ENCODE measurements around the gene ZNF727. TPM values are rescaled to one million over a fixed set of nuclear protein-coding genes. Genes with fewer than 3 reads are reported as not detected.
A peak's percentile ranks its signal among the peaks of the same experiment; 100 is the strongest.
"Not testable (repeated sequence)": the region's sequence is repeated elsewhere in the genome, so short reads cannot be mapped to it uniquely, and the experiment has no call there.

ZNF727 gene
- 0.53 and 2.0 TPM in 2 replicates for total RNA-seq

GRCh38 chr7:64045301-64046040 is at the start of gene ZNF727:
Gene ZNF727 (plus strand): TSS chr7:64045434. CDS start chr7:64045622, 188 bp downstream.
- H3K27me3 ChIP-seq (ENCODE audit: control insufficient read depth, insufficient read depth, low read length), result no peaks in the 10 kb centered on the region
- FAIRE-seq, result no peak
- TF ChIP-seq CTCF (IDR thresholded peaks at IDR 0.05; ENCODE audit: insufficient read depth, low read length, severe bottlenecking), result no peak
- no peak within 1 kb of the TSS for H3K4me3 ChIP-seq (ENCODE audit: low read depth, low read length)
- no peaks in the 10 kb centered on the region for H3K36me3 ChIP-seq (ENCODE audit: control insufficient read depth, insufficient read depth, low read length)
- peak; percentile 0 for DNase-seq (ENCODE audit: low read depth)

GRCh38 chr7:63998549-63998948 is 46.7 kb upstream of the ZNF727 start, which contains the start of gene ZNF722:
Gene ZNF722 (plus strand): TSS chr7:63998849. CDS start chr7:63998962, 113 bp downstream.
- H3K36me3 ChIP-seq (ENCODE audit: control insufficient read depth, insufficient read depth, low read length), result no peaks in the 10 kb centered on the region
- DNase-seq (ENCODE audit: low read depth) (no peak), FAIRE-seq (no peak)
- TF ChIP-seq CTCF (IDR thresholded peaks at IDR 0.05; ENCODE audit: insufficient read depth, low read length, severe bottlenecking), result no peak
- H3K4me3 ChIP-seq (ENCODE audit: low read depth, low read length), result no peak within 1 kb of the TSS
- no peaks in the 10 kb centered on the region for H3K27me3 ChIP-seq (ENCODE audit: control insufficient read depth, insufficient read depth, low read length)

GRCh38 chr7:64015496-64015895 is 29.7 kb upstream of the ZNF727 start:
- H3K36me3 ChIP-seq (ENCODE audit: control insufficient read depth, insufficient read depth, low read length); DNase-seq (ENCODE audit: low read depth); H3K27me3 ChIP-seq (ENCODE audit: control insufficient read depth, insufficient read depth, low read length); H3K4me3 ChIP-seq (ENCODE audit: low read depth, low read length); FAIRE-seq: not testable (repeated sequence)

GRCh38 chr7:64035388-64035787 is 9.8 kb upstream of the ZNF727 start:
- FAIRE-seq (no peak), DNase-seq (ENCODE audit: low read depth) (no peak)
- Histone ChIP-seq H3K27me3 (ENCODE audit: control insufficient read depth, insufficient read depth, low read length) (no peaks in the 10 kb centered on the region), H3K4me3 (ENCODE audit: low read depth, low read length) (no peak overlapping the region), H3K36me3 (ENCODE audit: control insufficient read depth, insufficient read depth, low read length) (no peaks in the 10 kb centered on the region)
- TF ChIP-seq CTCF (IDR thresholded peaks at IDR 0.05; ENCODE audit: insufficient read depth, low read length, severe bottlenecking), result no peak

GRCh38 chr7:64037095-64037494 is 8.1 kb upstream of the ZNF727 start:
- Histone ChIP-seq H3K4me3 (ENCODE audit: low read depth, low read length) (no peak overlapping the region), H3K27me3 (ENCODE audit: control insufficient read depth, insufficient read depth, low read length) (no peaks in the 10 kb centered on the region), H3K36me3 (ENCODE audit: control insufficient read depth, insufficient read depth, low read length) (no peaks in the 10 kb centered on the region)
- no peak for FAIRE-seq
- DNase-seq (ENCODE audit: low read depth), result no peak
- TF ChIP-seq CTCF (IDR thresholded peaks at IDR 0.05; ENCODE audit: insufficient read depth, low read length, severe bottlenecking), result no peak

GRCh38 chr7:64046041-64046389 is 781 bp downstream of the ZNF727 start:
- TF ChIP-seq CTCF (IDR thresholded peaks at IDR 0.05; ENCODE audit: insufficient read depth, low read length, severe bottlenecking), result no peak
- H3K4me3 ChIP-seq (ENCODE audit: low read depth, low read length), result no peak overlapping the region
- no peak for FAIRE-seq
- no peaks in the 10 kb centered on the region for H3K27me3 ChIP-seq (ENCODE audit: control insufficient read depth, insufficient read depth, low read length)
- H3K36me3 ChIP-seq (ENCODE audit: control insufficient read depth, insufficient read depth, low read length), result no peaks in the 10 kb centered on the region
- DNase-seq (ENCODE audit: low read depth), result no peak

- not testable (repeated sequence) for FAIRE-seq
Observed at GRCh38 chr7:64077837-64078698, 32.8 kb downstream of the ZNF727 start.

More at GRCh38 chr7:64077837-64078698, 32.8 kb downstream of the ZNF727 start:
- H3K4me3 ChIP-seq (ENCODE audit: low read depth, low read length); DNase-seq (ENCODE audit: low read depth); H3K36me3 ChIP-seq (ENCODE audit: control insufficient read depth, insufficient read depth, low read length); H3K27me3 ChIP-seq (ENCODE audit: control insufficient read depth, insufficient read depth, low read length): not testable (repeated sequence)

All from bronchial epithelial cell (primary cell).